ENCODE results near the gene RAD51B.

Gene RAD51B

DNA sequence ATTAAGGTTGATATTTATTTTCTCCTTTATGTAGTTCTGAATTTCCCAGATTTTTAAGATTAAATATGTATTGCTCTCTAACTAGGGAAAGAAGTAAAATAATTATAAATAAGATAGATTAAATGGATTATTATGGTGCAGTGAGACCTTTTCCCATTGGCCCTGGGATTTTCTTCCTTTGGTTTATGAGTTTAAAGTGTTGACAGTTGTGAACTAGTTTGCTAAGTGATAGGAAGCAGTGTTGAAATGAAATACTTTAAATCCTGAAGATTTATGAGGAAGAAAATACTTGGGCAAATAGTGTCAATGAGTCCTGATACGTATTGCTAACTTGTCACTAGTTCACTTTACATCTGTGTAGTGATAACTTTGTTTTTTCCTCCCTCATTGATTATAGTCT lies 188.9 kb downstream of the RAD51B start:
- DNase-seq (ENCODE audit: low read depth in 1 of 2, low spot score in 1 of 2) = no peak
- Histone ChIP-seq H3K27ac (replicated peaks) (no peak overlapping the region), H3K27me3 (ENCODE audit: insufficient read depth, poor library complexity, severe bottlenecking) (no peaks in the 10 kb centered on the region), H3K4me3 (replicated peaks; ENCODE audit: insufficient read depth, low read length) (no peak overlapping the region)
- TF ChIP-seq POLR2AphosphoS5 (IDR thresholded peaks at IDR 0.05; ENCODE audit: low read depth) (no peak), SPI1 (IDR thresholded peaks at IDR 0.05; ENCODE audit: borderline replicate concordance, low read depth) (no peak), GABPA (IDR thresholded peaks at IDR 0.05; ENCODE audit: low read depth) (no peak)
- TF ChIP-seq, protein P1, sequence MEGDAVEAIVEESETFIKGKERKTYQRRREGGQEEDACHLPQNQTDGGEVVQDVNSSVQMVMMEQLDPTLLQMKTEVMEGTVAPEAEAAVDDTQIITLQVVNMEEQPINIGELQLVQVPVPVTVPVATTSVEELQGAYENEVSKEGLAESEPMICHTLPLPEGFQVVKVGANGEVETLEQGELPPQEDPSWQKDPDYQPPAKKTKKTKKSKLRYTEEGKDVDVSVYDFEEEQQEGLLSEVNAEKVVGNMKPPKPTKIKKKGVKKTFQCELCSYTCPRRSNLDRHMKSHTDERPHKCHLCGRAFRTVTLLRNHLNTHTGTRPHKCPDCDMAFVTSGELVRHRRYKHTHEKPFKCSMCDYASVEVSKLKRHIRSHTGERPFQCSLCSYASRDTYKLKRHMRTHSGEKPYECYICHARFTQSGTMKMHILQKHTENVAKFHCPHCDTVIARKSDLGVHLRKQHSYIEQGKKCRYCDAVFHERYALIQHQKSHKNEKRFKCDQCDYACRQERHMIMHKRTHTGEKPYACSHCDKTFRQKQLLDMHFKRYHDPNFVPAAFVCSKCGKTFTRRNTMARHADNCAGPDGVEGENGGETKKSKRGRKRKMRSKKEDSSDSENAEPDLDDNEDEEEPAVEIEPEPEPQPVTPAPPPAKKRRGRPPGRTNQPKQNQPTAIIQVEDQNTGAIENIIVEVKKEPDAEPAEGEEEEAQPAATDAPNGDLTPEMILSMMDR (IDR thresholded peaks at IDR 0.05; ENCODE audit: insufficient read depth, low read length) = no peak
- TF ChIP-seq, protein P2, sequence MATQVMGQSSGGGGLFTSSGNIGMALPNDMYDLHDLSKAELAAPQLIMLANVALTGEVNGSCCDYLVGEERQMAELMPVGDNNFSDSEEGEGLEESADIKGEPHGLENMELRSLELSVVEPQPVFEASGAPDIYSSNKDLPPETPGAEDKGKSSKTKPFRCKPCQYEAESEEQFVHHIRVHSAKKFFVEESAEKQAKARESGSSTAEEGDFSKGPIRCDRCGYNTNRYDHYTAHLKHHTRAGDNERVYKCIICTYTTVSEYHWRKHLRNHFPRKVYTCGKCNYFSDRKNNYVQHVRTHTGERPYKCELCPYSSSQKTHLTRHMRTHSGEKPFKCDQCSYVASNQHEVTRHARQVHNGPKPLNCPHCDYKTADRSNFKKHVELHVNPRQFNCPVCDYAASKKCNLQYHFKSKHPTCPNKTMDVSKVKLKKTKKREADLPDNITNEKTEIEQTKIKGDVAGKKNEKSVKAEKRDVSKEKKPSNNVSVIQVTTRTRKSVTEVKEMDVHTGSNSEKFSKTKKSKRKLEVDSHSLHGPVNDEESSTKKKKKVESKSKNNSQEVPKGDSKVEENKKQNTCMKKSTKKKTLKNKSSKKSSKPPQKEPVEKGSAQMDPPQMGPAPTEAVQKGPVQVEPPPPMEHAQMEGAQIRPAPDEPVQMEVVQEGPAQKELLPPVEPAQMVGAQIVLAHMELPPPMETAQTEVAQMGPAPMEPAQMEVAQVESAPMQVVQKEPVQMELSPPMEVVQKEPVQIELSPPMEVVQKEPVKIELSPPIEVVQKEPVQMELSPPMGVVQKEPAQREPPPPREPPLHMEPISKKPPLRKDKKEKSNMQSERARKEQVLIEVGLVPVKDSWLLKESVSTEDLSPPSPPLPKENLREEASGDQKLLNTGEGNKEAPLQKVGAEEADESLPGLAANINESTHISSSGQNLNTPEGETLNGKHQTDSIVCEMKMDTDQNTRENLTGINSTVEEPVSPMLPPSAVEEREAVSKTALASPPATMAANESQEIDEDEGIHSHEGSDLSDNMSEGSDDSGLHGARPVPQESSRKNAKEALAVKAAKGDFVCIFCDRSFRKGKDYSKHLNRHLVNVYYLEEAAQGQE (IDR thresholded peaks at IDR 0.05; ENCODE audit: insufficient replicate concordance, low read depth) = no peak

DNA sequence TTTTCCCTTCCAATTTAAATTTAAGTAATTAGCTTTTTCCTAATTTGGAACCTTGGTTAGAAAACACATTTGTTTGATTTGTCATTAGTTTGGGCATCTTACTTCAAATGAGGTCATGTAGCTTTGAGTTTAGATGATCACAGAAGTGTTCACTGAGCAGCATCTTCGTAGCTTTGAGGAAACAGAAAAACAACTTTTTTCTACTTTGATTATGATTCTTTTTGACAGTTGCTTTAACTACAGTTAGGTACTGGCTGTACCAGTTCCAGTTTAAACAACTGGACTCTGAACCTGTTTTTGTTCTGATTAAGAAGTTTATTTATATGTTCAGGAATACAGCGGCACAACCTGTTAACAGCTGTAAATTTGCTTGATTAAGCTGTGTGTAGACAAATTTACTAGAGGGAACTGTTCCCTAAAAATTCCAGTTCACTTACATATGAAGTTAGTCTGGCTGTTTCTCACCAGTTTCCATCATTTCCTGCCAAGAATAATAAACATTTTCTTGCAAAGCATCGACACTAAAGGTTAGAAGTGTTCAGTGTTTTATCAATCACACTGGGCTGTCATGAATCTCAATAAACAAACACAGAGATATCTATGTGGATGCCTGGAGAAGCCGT lies 191.9 kb downstream of the RAD51B start:
- Histone ChIP-seq H3K27me3 (ENCODE audit: insufficient read depth, poor library complexity, severe bottlenecking) (no peaks in the 10 kb centered on the region), H3K4me3 (replicated peaks; ENCODE audit: insufficient read depth, low read length) (no peak overlapping the region), H3K27ac (replicated peaks) (no peak overlapping the region)
- no peak for TF ChIP-seq POLR2AphosphoS5 (IDR thresholded peaks at IDR 0.05; ENCODE audit: low read depth)
- no peak for TF ChIP-seq SPI1 (IDR thresholded peaks at IDR 0.05; ENCODE audit: borderline replicate concordance, low read depth)
- TF ChIP-seq, protein P1 (IDR thresholded peaks at IDR 0.05; ENCODE audit: insufficient read depth, low read length) = no peak
- TF ChIP-seq GABPA (IDR thresholded peaks at IDR 0.05; ENCODE audit: low read depth) = no peak
- TF ChIP-seq, protein P2 (IDR thresholded peaks at IDR 0.05; ENCODE audit: insufficient replicate concordance, low read depth) = no peak
- no peak for DNase-seq (ENCODE audit: low read depth in 1 of 2, low spot score in 1 of 2)

DNA sequence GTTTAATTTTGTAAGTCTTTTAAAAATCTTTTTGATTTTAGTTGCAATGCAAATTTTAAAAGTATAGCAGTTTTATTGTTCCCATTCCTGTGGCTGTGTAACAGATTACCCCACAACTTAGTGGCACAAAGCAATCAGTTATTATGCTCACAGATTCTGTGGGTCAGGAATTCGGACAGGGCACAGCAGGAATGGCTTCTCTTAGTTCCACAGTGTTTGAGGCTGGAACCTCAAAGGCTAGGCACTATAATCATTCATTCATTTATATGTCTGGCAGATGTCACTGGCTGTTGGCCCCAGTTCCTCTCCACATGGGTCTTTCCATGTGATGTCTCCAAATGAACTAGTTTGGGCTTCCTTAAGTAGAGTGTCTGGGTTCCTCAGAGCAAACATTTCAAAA lies 193.3 kb downstream of the RAD51B start:
- H3K4me3 ChIP-seq (replicated peaks; ENCODE audit: insufficient read depth, low read length) = no peak overlapping the region
- H3K27ac ChIP-seq (replicated peaks) = no peak overlapping the region
- TF ChIP-seq, protein P1 (IDR thresholded peaks at IDR 0.05; ENCODE audit: insufficient read depth, low read length) = no peak
- TF ChIP-seq GABPA (IDR thresholded peaks at IDR 0.05; ENCODE audit: low read depth) (no peak), SPI1 (IDR thresholded peaks at IDR 0.05; ENCODE audit: borderline replicate concordance, low read depth) (no peak), POLR2AphosphoS5 (IDR thresholded peaks at IDR 0.05; ENCODE audit: low read depth) (no peak)
- TF ChIP-seq, protein P2 (IDR thresholded peaks at IDR 0.05; ENCODE audit: insufficient replicate concordance, low read depth) = no peak
- no peaks in the 10 kb centered on the region for H3K27me3 ChIP-seq (ENCODE audit: insufficient read depth, poor library complexity, severe bottlenecking)
- DNase-seq (ENCODE audit: low read depth in 1 of 2, low spot score in 1 of 2) = no peak

Data from HL-60 (cell line).